Jurkat, Clone E6-1 (cell line): ENCODE results near the gene NRP2.

Experiments
- DNase-seq: peaks from one replicate; pipeline ENCODE4 v3.0.0-alpha.2; 2011; ENCODE audit warnings: low read depth, low spot score
- H3K4me3 ChIP-seq: 2 replicates; pipeline ENCODE4 v1.5.1; 2011; ENCODE audit warnings: mild to moderate bottlenecking, low read length, control low read depth, moderate library complexity

NRP2 gene

DNA sequence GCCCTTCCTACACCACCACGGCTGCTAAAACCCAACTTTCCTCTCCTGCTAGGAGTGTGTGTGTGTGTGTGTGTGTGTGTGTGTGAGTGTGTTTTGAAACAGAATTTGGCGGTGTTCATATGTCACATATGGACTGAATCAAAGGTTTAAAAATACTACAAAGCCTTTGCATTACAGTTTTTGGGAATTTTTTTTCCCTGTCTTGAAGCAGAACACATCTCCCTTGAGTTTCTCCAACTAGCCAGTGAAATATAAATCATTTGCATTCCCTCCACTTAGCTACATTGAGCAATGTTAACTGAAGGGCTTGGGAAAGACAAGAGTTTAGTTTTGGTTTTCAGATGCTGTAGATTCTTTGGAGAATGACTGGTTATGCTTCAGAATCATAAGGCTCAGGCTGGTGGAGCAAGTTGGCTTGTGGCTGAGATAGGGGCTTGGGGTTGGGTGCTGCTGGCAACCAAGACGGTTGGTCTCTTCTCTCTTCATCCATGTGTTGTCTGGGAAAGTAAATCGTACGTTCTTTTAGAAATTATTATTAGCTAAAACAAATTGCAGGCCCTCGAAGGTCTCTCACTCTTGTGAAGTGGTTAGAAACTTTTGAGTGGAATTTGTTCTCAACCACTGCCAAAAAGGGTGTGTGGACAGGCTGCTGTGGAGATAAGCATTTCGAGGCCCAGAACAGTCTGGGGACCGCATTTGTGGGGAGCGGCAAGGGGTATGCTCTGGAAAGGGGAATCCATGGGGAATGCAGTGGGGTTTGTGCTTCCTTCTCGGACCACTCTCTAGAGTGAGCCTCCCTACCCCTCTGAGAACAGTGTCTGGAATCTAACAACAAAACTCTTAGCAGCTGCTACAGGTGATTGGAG, 1.4 kb downstream of the NRP2 start:
- no peak for DNase-seq
- H3K4me3 ChIP-seq, result no peak overlapping the region

DNA sequence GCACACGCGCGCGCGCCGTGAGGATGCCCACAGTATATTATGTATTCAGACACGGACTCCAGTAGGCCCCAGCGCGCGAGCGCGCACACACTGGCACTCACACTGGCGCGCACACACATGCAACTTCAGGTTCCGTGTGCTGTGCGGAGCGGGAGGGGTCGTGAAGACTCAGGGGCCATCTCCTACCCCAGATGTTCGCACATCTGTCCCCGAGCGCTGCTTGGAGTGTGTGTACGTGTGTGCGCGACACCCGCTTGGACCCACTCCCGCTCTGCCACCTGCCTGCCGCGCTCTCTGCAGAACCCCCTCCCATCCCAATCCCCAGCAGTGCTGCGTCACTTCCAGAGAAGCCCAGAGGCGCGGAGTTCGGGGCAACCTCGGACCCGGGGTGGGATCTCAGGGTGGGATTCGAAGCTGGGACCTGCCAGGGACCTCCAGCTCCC, 2.6 kb downstream of the NRP2 start:
- no peak for DNase-seq
- no peak overlapping the region for H3K4me3 ChIP-seq

- H3K4me3 ChIP-seq, result no peak overlapping the region
- DNase-seq, result no peak
Observed at GRCh38 chr2:205685314-205686055, 3.2 kb downstream of the NRP2 start.

- H3K4me3 ChIP-seq, result no peak overlapping the region
- DNase-seq, result no peak
Observed at GRCh38 chr2:205686056-205686782, 3.9 kb downstream of the NRP2 start.

DNA sequence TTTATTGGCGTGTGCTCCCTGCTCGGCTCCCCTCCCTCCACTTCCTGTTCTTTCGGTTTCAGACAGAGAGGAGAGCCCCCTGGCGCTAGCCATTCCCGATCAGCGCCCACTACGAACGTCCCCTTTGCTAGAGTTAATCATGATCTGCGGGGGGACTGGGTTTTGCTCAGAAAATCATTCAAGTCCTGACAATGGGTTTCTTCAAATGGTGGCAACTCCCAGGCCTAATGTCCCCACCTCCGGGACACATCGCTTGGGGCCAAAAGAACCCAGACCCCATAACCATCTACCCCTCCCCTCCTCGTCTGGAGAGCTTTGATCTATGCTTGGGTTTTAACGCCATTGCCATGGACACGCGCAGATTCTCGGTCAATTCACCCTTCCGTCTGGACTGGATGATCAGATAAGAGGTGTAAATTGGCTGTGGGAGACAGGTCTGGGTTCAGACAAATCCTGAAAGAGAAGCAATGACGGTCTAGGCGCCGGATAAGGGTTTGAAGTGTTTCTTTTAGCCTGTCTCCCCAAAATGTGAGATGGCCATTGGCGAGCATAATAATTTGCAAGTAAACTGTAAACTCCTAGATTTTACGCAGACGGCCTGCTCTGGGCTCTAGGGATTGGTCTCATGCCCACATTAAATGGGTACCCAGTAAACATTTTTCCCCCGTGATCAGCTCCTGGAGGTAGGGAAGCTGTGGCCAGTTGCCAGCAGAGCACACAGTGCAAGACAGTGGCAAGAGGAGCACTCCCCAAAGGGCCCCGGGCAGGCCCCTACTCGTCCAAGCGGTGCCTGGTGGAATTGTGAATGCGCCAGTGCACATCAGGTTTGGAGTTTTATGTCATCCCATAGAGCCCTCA, 4.7 kb downstream of the NRP2 start:
- no peak overlapping the region for H3K4me3 ChIP-seq

DNA sequence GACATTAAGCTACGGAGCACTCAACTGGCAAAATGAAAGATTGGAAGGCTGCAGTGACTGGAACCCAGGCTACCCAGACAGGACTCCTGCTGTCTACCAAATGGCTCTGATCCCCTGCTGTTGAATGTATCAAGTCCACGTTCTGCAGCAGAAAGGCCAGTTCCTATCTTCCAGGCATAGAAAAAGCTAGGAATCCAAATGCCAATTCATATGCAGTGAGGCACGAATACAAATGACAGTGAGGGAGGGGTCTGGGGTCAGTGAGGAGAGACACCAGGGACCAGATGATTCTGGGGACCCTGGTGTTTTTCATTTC, 5.3 kb downstream of the NRP2 start:
- H3K4me3 ChIP-seq, result no peak overlapping the region

More for the DNA sequence above, 4.7 kb downstream of the NRP2 start:
- no peak for DNase-seq

GRCh38 chr2:205688417-205689200, 6.3 kb downstream of the NRP2 start:
- no peak for DNase-seq
- H3K4me3 ChIP-seq, result no peak overlapping the region

More for the DNA sequence above, 5.3 kb downstream of the NRP2 start:
- DNase-seq, result no peak

GRCh38 chr2:205689820-205690219, 7.5 kb downstream of the NRP2 start:
- H3K4me3 ChIP-seq, result no peak overlapping the region

DNA sequence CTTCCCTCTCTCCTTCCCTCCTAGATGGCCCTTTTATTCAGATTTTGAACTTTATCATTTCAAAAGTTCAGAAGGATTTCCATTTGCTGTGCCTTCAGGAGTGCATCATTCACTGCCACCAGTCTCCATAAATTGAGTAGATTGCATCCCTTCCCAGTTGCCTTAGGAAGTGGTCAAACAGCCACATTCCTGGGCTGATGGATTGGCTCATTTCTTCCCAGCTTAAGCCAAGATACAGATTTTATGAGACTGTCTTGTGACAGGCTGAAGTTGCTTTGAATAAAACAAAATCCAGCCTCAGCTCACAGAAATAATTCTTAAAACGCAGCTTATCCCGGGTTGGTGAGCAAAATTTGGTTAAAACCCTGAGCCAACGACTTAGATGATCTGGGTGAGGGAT, 9.8 kb downstream of the NRP2 start:
- H3K4me3 ChIP-seq, result no peak overlapping the region
- DNase-seq, result no peak

More at GRCh38 chr2:205689820-205690219, 7.5 kb downstream of the NRP2 start:
- no peak for DNase-seq

- no peak overlapping the region for H3K4me3 ChIP-seq
- DNase-seq, result no peak
Observed at GRCh38 chr2:205694256-205694655, 12.0 kb downstream of the NRP2 start.

- H3K4me3 ChIP-seq, result no peak overlapping the region
- no peak for DNase-seq
Observed at GRCh38 chr2:205695460-205695991, 13.2 kb downstream of the NRP2 start.

DNA sequence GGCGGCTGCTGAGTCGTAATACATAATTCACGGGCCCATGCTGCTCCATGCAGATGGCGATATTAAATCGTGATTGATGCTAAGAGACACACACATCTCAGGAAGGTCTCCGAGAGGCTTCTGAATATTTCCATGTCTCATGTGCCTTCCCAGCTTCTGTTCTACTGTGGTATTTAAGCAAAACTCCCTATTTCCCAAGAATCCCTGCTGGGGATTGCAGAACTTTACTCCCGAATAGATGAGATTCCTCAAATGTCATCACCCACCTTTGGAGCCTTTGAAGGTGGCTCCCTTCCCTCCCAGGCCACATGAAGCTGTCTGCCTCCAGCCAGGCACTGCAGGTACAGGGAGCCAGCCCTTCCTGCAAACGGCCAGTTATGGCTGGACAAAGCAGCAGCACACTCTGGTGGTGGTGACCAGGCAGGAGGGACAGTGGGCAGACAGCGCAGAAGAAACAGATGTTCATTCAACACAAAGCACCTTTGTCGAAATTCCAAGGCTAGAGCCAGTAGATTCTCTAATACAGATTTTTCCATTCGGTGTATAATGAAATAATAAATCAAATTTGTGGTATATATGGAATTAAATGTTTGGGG, 14.1 kb downstream of the NRP2 start:
- DNase-seq, result no peak
- H3K4me3 ChIP-seq, result no peak overlapping the region

GRCh38 chr2:205696927-205697441, 14.7 kb downstream of the NRP2 start:
- no peak overlapping the region for H3K4me3 ChIP-seq
- no peak for DNase-seq

- no peak for DNase-seq
- no peak overlapping the region for H3K4me3 ChIP-seq
Observed at GRCh38 chr2:205698286-205699268, 16.3 kb downstream of the NRP2 start.

DNA sequence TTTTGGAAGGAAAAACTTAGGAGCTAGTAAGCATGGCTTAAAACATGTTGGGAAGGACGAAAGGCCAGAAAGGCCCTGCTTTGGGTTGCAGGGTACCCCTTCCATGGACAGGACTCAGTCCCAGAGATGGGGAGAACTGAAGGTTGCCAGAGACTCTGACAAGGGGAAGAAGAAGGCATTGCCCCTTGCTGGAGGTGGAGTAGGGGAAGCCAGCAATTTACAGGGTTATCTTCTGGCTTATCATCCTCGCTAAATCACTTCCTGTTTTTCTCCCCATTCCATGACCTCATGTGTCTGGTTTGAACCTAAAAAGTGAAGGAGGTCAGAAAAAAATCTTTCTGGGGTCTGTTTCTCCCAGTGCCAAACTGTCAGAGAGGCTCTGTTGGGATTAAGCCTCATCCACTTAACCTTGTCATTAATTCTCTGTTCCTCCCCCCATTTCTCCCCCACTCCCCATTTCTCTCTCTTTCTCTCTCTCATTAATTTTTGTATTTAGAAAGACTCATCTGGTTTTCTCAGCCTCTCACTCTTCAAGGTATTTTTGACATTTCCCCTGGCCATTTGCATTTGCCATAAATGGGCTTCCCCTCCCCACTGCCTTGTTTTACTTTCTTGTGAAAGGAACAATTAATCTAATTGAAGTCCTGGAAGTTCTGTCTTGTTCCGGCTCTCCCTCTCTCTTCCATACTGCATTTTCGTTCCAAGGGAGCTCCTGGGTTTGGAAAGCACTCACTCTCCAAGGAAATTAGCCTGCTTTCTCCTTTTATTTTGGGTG, 17.4 kb downstream of the NRP2 start:
- no peak overlapping the region for H3K4me3 ChIP-seq
- DNase-seq, result no peak
